ENCODE measurements around the gene THRB.

Gene THRB

DNA sequence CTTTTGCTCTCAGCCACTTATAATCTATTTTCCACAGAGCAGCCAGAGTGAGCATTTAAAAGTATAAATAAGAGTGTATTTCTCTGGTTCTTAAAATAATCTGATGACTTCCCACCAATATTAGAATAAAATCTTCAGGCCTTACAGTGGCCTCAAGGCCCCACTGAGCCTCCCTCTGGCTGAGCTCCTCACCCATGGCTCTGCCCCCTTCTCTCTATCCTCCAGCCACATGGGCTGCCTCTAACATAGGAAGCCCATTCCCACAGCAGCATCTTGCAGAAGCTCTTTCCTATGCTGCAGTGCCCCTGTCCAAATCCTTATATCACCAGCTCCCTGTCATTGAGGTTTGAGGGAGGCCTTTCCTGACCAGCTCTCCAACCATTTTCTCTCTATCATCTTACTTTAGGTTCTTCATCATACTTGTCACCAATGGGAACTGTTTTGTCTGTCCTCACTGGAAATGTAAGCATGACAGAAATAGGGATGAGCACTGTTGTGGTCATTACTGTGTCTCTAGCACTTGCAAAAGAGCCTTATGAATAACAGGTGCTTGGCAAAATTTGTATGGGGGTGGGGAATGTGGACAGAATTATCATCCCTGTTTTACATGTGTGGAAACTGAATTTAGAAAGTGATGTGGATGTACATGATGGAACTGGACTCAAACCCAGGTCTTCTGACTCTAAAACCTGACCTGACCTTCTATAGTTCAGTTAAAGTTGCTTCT is 299.0 kb downstream of the THRB start:
- Histone ChIP-seq H3K36me3 (ENCODE audit: insufficient read depth, low read length) (no peaks in the 10 kb centered on the region), H3K9ac (ENCODE audit: low read length) (no peak overlapping the region), H3K4me1 (ENCODE audit: insufficient read depth, low read length) (peaks cover 36% of the 10 kb centered on the region), H3K9me3 (ENCODE audit: low read length) (no peaks in the 10 kb centered on the region), H3K27me3 (ENCODE audit: control insufficient read depth in 1 of 2, insufficient read depth in 2 of 2, low read length in 2 of 2) (no peaks in the 10 kb centered on the region), H3K4me3 (ENCODE audit: low read depth in 1 of 2, low read length in 2 of 2) (no peak overlapping the region), H3K27ac (ENCODE audit: low read depth, low read length) (no peak overlapping the region)

- Histone ChIP-seq H3K27me3 (ENCODE audit: control insufficient read depth in 1 of 2, insufficient read depth in 2 of 2, low read length in 2 of 2) (no peaks in the 10 kb centered on the region), H3K9ac (ENCODE audit: low read length) (no peak overlapping the region), H3K27ac (ENCODE audit: low read depth, low read length) (no peak overlapping the region)
Measured at GRCh38 chr3:24192469-24193056, 302.1 kb downstream of the THRB start.

DNA sequence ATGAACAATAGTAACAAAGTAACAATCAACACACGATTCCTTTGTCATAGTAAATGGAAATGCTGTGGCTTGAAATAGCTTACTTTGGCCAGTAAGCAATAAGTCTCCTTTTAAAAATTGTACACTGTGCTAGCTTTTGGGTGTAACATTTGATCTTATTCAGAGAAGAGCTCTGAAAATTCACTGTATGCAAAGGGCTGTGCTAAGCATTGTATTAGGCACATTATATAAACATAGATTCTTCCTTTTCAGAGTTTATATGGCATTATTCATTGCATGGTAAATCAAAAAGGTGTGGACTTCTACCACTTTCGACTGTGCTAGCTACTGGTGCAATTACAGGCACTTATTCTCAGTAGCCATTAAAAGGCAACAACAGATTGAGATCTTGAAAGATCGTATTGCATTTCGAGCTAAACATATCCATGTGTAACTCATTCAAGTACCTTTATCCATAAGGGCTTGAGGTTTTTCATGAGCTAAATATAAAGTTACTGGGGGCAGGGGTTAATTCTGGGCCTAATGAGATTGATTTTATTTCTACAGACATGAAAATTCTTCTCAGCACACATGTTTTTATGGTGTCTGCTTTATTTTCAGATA is 302.7 kb downstream of the THRB start:
- H3K27ac ChIP-seq (ENCODE audit: low read depth, low read length): no peak overlapping the region
- H3K4me3 ChIP-seq (ENCODE audit: low read depth in 1 of 2, low read length in 2 of 2): no peak overlapping the region
- H3K36me3 ChIP-seq (ENCODE audit: insufficient read depth, low read length): peaks cover 7% of the 10 kb centered on the region
- H3K9ac ChIP-seq (ENCODE audit: low read length): no peak overlapping the region
- peaks cover 23% of the 10 kb centered on the region for H3K4me1 ChIP-seq (ENCODE audit: insufficient read depth, low read length)
- no peaks in the 10 kb centered on the region for H3K27me3 ChIP-seq (ENCODE audit: control insufficient read depth in 1 of 2, insufficient read depth in 2 of 2, low read length in 2 of 2)
- no peaks in the 10 kb centered on the region for H3K9me3 ChIP-seq (ENCODE audit: low read length)

More at GRCh38 chr3:24192469-24193056, 302.1 kb downstream of the THRB start:
- no peaks in the 10 kb centered on the region for H3K9me3 ChIP-seq (ENCODE audit: low read length)
- no peak overlapping the region for H3K4me3 ChIP-seq (ENCODE audit: low read depth in 1 of 2, low read length in 2 of 2)
- peaks cover 7% of the 10 kb centered on the region for H3K36me3 ChIP-seq (ENCODE audit: insufficient read depth, low read length)
- peaks cover 25% of the 10 kb centered on the region for H3K4me1 ChIP-seq (ENCODE audit: insufficient read depth, low read length)

DNA sequence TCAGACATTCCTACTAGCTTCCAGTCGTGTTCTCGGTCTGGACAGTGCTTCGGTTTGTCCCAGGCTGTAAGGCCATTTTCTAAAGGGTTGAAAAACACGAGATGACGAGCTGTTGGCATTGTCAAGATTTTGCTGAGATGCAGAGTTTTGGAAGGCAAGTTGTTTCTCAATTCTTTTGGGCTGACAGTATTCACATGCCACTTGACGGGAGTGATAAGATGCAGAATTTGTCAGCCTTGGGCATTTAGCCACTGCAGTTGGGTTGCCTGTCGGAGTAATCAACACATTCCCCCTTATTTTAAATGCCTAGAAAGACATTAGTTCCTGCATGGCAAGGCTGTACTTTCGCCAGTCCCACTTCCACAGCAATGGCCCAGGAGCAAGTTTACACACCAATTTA is 304.4 kb downstream of the THRB start:
- Histone ChIP-seq H3K9me3 (ENCODE audit: low read length) (no peaks in the 10 kb centered on the region), H3K36me3 (ENCODE audit: insufficient read depth, low read length) (peaks cover 7% of the 10 kb centered on the region), H3K4me1 (ENCODE audit: insufficient read depth, low read length) (peaks cover 20% of the 10 kb centered on the region), H3K27me3 (ENCODE audit: control insufficient read depth in 1 of 2, insufficient read depth in 2 of 2, low read length in 2 of 2) (no peaks in the 10 kb centered on the region), H3K27ac (ENCODE audit: low read depth, low read length) (no peak overlapping the region), H3K9ac (ENCODE audit: low read length) (no peak overlapping the region), H3K4me3 (ENCODE audit: low read depth in 1 of 2, low read length in 2 of 2) (no peak overlapping the region)

DNA sequence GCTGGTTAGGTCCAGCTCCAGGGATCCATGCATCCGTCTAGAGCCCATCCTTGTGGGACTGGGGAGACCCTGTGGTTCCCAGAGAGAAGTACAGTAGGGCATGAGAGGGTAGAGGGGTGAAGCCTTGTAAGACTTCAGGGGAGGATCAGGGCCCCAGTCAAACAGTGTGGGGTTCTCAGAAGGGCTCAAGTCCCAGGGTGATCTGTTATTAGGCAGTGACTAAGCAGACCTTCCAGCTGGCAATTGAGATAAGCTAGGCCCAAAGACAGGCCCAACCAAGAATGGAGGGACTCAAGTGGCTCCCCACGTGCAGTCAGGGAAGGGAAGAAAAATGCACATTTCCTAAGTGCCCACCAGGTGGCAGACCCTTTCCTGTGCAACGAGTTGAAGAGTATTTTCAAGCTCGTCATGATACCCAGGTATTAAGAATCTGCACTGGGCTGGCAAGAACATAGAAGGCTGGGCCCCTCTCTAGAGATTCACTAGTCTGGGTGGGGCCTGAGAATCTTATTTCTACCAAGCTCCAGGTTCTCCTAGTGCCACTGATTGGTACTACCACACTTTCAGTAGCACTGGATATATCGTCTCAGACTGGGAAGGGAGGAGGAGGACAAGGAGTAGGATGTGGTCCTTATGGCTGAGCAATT is 308.8 kb downstream of the THRB start:
- no peak overlapping the region for H3K9ac ChIP-seq (ENCODE audit: low read length)

GRCh38 chr3:24184528-24185176 is 310.0 kb downstream of the THRB start:
- H3K9me3 ChIP-seq (ENCODE audit: low read length): no peaks in the 10 kb centered on the region
- H3K4me3 ChIP-seq (ENCODE audit: low read depth in 1 of 2, low read length in 2 of 2): no peak overlapping the region
- H3K36me3 ChIP-seq (ENCODE audit: insufficient read depth, low read length): peaks cover 1% of the 10 kb centered on the region
- peaks cover 14% of the 10 kb centered on the region for H3K4me1 ChIP-seq (ENCODE audit: insufficient read depth, low read length)
- H3K27ac ChIP-seq (ENCODE audit: low read depth, low read length): no peak overlapping the region
- H3K27me3 ChIP-seq (ENCODE audit: control insufficient read depth in 1 of 2, insufficient read depth in 2 of 2, low read length in 2 of 2): no peaks in the 10 kb centered on the region
- no peak overlapping the region for H3K9ac ChIP-seq (ENCODE audit: low read length)

More for the DNA sequence above, 308.8 kb downstream of the THRB start:
- Histone ChIP-seq H3K27me3 (ENCODE audit: control insufficient read depth in 1 of 2, insufficient read depth in 2 of 2, low read length in 2 of 2) (no peaks in the 10 kb centered on the region), H3K27ac (ENCODE audit: low read depth, low read length) (peak overlapping the region; percentile 25), H3K4me3 (ENCODE audit: low read depth in 1 of 2, low read length in 2 of 2) (no peak overlapping the region), H3K36me3 (ENCODE audit: insufficient read depth, low read length) (peaks cover 7% of the 10 kb centered on the region), H3K9me3 (ENCODE audit: low read length) (no peaks in the 10 kb centered on the region), H3K4me1 (ENCODE audit: insufficient read depth, low read length) (peaks cover 9% of the 10 kb centered on the region)

DNA sequence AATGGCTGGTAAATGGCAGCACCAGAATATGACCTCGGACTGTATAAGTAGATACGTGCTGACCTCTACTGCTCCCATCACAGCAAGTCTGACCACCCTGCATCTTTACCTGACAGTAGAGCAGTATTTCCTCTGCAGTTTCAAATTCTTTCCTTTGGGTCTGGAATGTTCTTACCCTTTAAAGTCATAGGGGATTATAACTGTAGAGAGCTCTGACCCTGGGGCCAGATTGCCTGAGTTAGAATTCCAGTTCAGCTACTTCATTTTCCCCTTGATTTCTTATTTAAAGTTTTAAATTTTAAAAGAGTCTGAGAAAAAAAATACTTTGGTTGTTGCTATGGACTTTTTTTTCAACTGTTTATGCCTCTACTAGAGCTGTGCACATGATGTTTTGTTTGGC is 311.9 kb downstream of the THRB start:
- no peak overlapping the region for H3K27ac ChIP-seq (ENCODE audit: low read depth, low read length)
- H3K9ac ChIP-seq (ENCODE audit: low read length): no peak overlapping the region

GRCh38 chr3:24181256-24181655 is 313.4 kb downstream of the THRB start:
- H3K4me3 ChIP-seq (ENCODE audit: low read depth in 1 of 2, low read length in 2 of 2): no peak overlapping the region
- no peak overlapping the region for H3K27ac ChIP-seq (ENCODE audit: low read depth, low read length)
- H3K9ac ChIP-seq (ENCODE audit: low read length): no peak overlapping the region
- no peaks in the 10 kb centered on the region for H3K27me3 ChIP-seq (ENCODE audit: control insufficient read depth in 1 of 2, insufficient read depth in 2 of 2, low read length in 2 of 2)
- H3K4me1 ChIP-seq (ENCODE audit: insufficient read depth, low read length): peaks cover 22% of the 10 kb centered on the region
- no peaks in the 10 kb centered on the region for H3K36me3 ChIP-seq (ENCODE audit: insufficient read depth, low read length)
- H3K9me3 ChIP-seq (ENCODE audit: low read length): no peaks in the 10 kb centered on the region

More for the DNA sequence above, 311.9 kb downstream of the THRB start:
- Histone ChIP-seq H3K36me3 (ENCODE audit: insufficient read depth, low read length) (no peaks in the 10 kb centered on the region), H3K4me1 (ENCODE audit: insufficient read depth, low read length) (peaks cover 15% of the 10 kb centered on the region), H3K4me3 (ENCODE audit: low read depth in 1 of 2, low read length in 2 of 2) (no peak overlapping the region), H3K9me3 (ENCODE audit: low read length) (no peaks in the 10 kb centered on the region), H3K27me3 (ENCODE audit: control insufficient read depth in 1 of 2, insufficient read depth in 2 of 2, low read length in 2 of 2) (no peaks in the 10 kb centered on the region)

- no peaks in the 10 kb centered on the region for H3K27me3 ChIP-seq (ENCODE audit: control insufficient read depth in 1 of 2, insufficient read depth in 2 of 2, low read length in 2 of 2)
- H3K4me3 ChIP-seq (ENCODE audit: low read depth in 1 of 2, low read length in 2 of 2): no peak overlapping the region
- H3K9me3 ChIP-seq (ENCODE audit: low read length): no peaks in the 10 kb centered on the region
- H3K4me1 ChIP-seq (ENCODE audit: insufficient read depth, low read length): peaks cover 16% of the 10 kb centered on the region
- H3K27ac ChIP-seq (ENCODE audit: low read depth, low read length): no peak overlapping the region
- H3K9ac ChIP-seq (ENCODE audit: low read length): no peak overlapping the region
- H3K36me3 ChIP-seq (ENCODE audit: insufficient read depth, low read length): no peaks in the 10 kb centered on the region
Measured at GRCh38 chr3:24180616-24181015, 314.0 kb downstream of the THRB start.

DNA sequence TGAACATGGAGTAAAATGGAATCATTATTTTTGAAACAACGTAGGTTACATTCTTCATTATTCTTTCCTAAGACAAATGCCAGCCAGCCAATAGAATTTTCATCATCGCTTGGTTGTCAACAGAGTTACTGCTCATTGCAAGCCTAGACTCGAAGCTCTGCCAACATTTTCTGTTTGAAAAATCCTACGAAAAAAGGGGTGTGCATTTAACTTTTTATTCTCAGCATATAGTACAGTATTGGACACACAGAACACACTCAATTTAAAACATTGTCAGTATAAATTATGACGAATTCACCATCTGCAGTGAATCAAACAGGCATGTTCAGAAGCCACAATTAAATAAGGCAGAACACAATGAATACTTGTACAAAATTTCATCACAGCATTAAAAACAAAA is 317.4 kb downstream of the THRB start:
- no peaks in the 10 kb centered on the region for H3K36me3 ChIP-seq (ENCODE audit: insufficient read depth, low read length)
- peaks cover 13% of the 10 kb centered on the region for H3K4me1 ChIP-seq (ENCODE audit: insufficient read depth, low read length)
- no peaks in the 10 kb centered on the region for H3K27me3 ChIP-seq (ENCODE audit: control insufficient read depth in 1 of 2, insufficient read depth in 2 of 2, low read length in 2 of 2)
- H3K9ac ChIP-seq (ENCODE audit: low read length): no peak overlapping the region
- no peak overlapping the region for H3K4me3 ChIP-seq (ENCODE audit: low read depth in 1 of 2, low read length in 2 of 2)
- H3K27ac ChIP-seq (ENCODE audit: low read depth, low read length): no peak overlapping the region
- no peaks in the 10 kb centered on the region for H3K9me3 ChIP-seq (ENCODE audit: low read length)

- Histone ChIP-seq H3K9ac (ENCODE audit: low read length) (no peak overlapping the region), H3K4me3 (ENCODE audit: low read depth in 1 of 2, low read length in 2 of 2) (no peak overlapping the region), H3K27me3 (ENCODE audit: control insufficient read depth in 1 of 2, insufficient read depth in 2 of 2, low read length in 2 of 2) (no peaks in the 10 kb centered on the region), H3K36me3 (ENCODE audit: insufficient read depth, low read length) (no peaks in the 10 kb centered on the region), H3K4me1 (ENCODE audit: insufficient read depth, low read length) (peaks cover 7% of the 10 kb centered on the region), H3K9me3 (ENCODE audit: low read length) (no peaks in the 10 kb centered on the region), H3K27ac (ENCODE audit: low read depth, low read length) (no peak overlapping the region)
Measured at GRCh38 chr3:24174614-24175013, 320.0 kb downstream of the THRB start.

Measured in muscle layer of colon (tissue), 2 donors.